PC-3 (cell line): Measurements from ENCODE around the gene FCSK. TPM values are rescaled to one million over a fixed set of nuclear protein-coding genes. Genes with fewer than 3 reads are reported as not detected.
"Not testable (repeated sequence)": the region's sequence is repeated elsewhere in the genome, so short reads cannot be mapped to it uniquely, and the experiment has no call there.

Experiments
- ATAC-seq: fragments of 200-7000 bp; cut with Tn5 transposase; 2 replicates; pipeline ENCODE4 v1.9.1; 2020; ENCODE audit warnings: mild to moderate bottlenecking, moderate library complexity
- BruUV-seq: library from RNA; stranded (reverse); fragments of 400-500 nt; replicated peaks from 2 replicates; lab custom pipeline; 2021; lab: Mats Ljungman, UMichigan
- CTCF ChIA-PET: fragments of 300-600 bp; sonication (Branson Sonifier 250); formaldehyde crosslinking; loops from one replicate; lab custom pipeline; 2022; ENCODE audit warnings: antibody characterized with exemption; lab: Charles Lee
- POLR2A ChIA-PET: fragments of 300-600 bp; sonication (Branson Sonifier 250); formaldehyde crosslinking; loops from one replicate; lab custom pipeline; 2022; ENCODE audit warnings: antibody characterized with exemption; ENCODE audit not compliant: unreplicated experiment; lab: Charles Lee
- DNase-seq: peaks from one replicate; pipeline ENCODE4 v3.0.0-alpha.2; 2015
- H2AFZ ChIP-seq: fragments of 300-600 bp; sonication (generic); 2 replicates; pipeline ENCODE4 v1.6.0; 2016; ENCODE audit warnings: antibody characterized with exemption, low read length
- H3F3A ChIP-seq: fragments of 300-600 bp; sonication (generic); one replicate; pipeline ENCODE4 v1.6.0; 2017; ENCODE audit warnings: antibody characterized with exemption, low read length, control low read depth, mild to moderate bottlenecking; ENCODE audit not compliant: unreplicated experiment
- H3K27ac ChIP-seq: fragments of 300-600 bp; sonication (generic); 2 replicates; pipeline ENCODE4 v1.5.1; 2016; ENCODE audit warnings: mild to moderate bottlenecking, low read length
- H3K27me3 ChIP-seq: fragments of 300-600 bp; sonication (generic); 2 replicates; pipeline ENCODE4 v1.6.1; 2016; ENCODE audit warnings: low read length, mixed read lengths
- H3K36me3 ChIP-seq: fragments of 300-600 bp; sonication (generic); 2 replicates; pipeline ENCODE4 v1.6.1; 2016; ENCODE audit warnings: low read depth, mixed run types, low read length, mixed read lengths
- H3K4me1 ChIP-seq: fragments of 300-600 bp; sonication (generic); 2 replicates; pipeline ENCODE4 v1.5.1; 2016; ENCODE audit warnings: low read length; ENCODE audit not compliant: insufficient read depth
- H3K4me2 ChIP-seq: fragments of 300-600 bp; sonication (generic); 2 replicates; pipeline ENCODE4 v1.6.0; 2016; ENCODE audit warnings: low read length
- H3K4me3 ChIP-seq: fragments of 300-600 bp; sonication (generic); 2 replicates; pipeline ENCODE4 v1.5.1; 2016; ENCODE audit warnings: mild to moderate bottlenecking, low read length, mixed read lengths
- H3K79me2 ChIP-seq: fragments of 300-600 bp; sonication (generic); 2 replicates; pipeline ENCODE4 v1.6.1; 2017; ENCODE audit warnings: low read length, mixed read lengths
- H3K9ac ChIP-seq: fragments of 300-600 bp; sonication (generic); 2 replicates; pipeline ENCODE4 v1.6.0; 2016; ENCODE audit warnings: mild to moderate bottlenecking, low read length
- H3K9me2 ChIP-seq: fragments of 300-600 bp; sonication (generic); replicated peaks from 2 replicates; pipeline ENCODE4 v1.6.1; 2016; ENCODE audit warnings: mixed run types, low read length, mixed read lengths
- H3K9me3 ChIP-seq: fragments of 300-600 bp; sonication (generic); 2 replicates; pipeline ENCODE4 v1.6.1; 2016; ENCODE audit warnings: low read length, mixed read lengths
- H4K20me1 ChIP-seq: fragments of 300-600 bp; sonication (generic); 2 replicates; pipeline ENCODE4 v1.6.1; 2016; ENCODE audit warnings: low read length, mixed read lengths
- CTCF ChIP-seq: fragments of 300-600 bp; sonication (generic); conservative IDR thresholded peaks from 2 replicates; pipeline ENCODE4 v1.5.1; 2017; ENCODE audit warnings: antibody characterized with exemption, low read depth, mild to moderate bottlenecking, low read length
- EZH2 ChIP-seq: fragments of 300-600 bp; sonication (generic); IDR thresholded peaks from one replicate; pipeline ENCODE4 v1.6.1; 2017; ENCODE audit warnings: antibody characterized with exemption, mild to moderate bottlenecking, low read length; ENCODE audit not compliant: unreplicated experiment
- EZH2phosphoT487 ChIP-seq: fragments of 300-600 bp; sonication (generic); IDR thresholded peaks from 2 replicates; pipeline ENCODE4 v1.6.1; 2018; ENCODE audit warnings: mild to moderate bottlenecking, antibody characterized with exemption, low read length, borderline replicate concordance
- intact Hi-C: fragments of 100-400 bp; cut with micrococcal nuclease; formaldehyde crosslinking; loops from 2 replicates; pipeline ENCODE4 v1.9.0; 2023
- total RNA-seq: library from RNA; depleted of rRNA; stranded (reverse); fragments of >200 nt; gene quantifications from 2 replicates; pipeline ENCODE4 v1.2.3, GENCODE V29; 2014

Gene FCSK
- total RNA-seq, 1 experiment from 2014 or later, result 11.7 TPM

GRCh38 chr16:70410734-70411133 lies 43.7 kb upstream of the FCSK start:
- H3K9me2 ChIP-seq, result no peaks in the 10 kb centered on the region
- no peak overlapping the region for H3K27ac ChIP-seq
- H3K4me1 ChIP-seq, result no peaks in the 10 kb centered on the region
- H3K9me3 ChIP-seq, result no peaks in the 10 kb centered on the region
- no peaks in the 10 kb centered on the region for H3F3A ChIP-seq
- no peak overlapping the region for H3K4me3 ChIP-seq
- ChIA-PET POLR2A (no interaction called here), CTCF (no interaction called here)
- no peaks in the 10 kb centered on the region for H4K20me1 ChIP-seq
- no TSS peak for BruUV-seq
- H3K4me2 ChIP-seq, result no peak overlapping the region
- ATAC-seq (no peak), DNase-seq (no peak)
- intact Hi-C loops, result no loop called here
- no peak overlapping the region for H2AFZ ChIP-seq
- H3K27me3 ChIP-seq, result no peaks in the 10 kb centered on the region
- no peak overlapping the region for H3K9ac ChIP-seq
- no peaks in the 10 kb centered on the region for H3K79me2 ChIP-seq
- H3K36me3 ChIP-seq, result no peaks in the 10 kb centered on the region
- TF ChIP-seq EZH2phosphoT487, result no peak
- no peak for TF ChIP-seq EZH2
- TF ChIP-seq CTCF, result no peak

- Histone ChIP-seq H3K79me2 (no peaks in the 10 kb centered on the region), H3K9me2 (no peaks in the 10 kb centered on the region), H3K9me3 (no peaks in the 10 kb centered on the region), H3K4me3 (no peak overlapping the region), H3K36me3 (no peaks in the 10 kb centered on the region), H3K27me3 (no peaks in the 10 kb centered on the region), H3F3A (no peaks in the 10 kb centered on the region), H4K20me1 (no peaks in the 10 kb centered on the region), H3K4me1 (no peaks in the 10 kb centered on the region), H3K27ac (no peak overlapping the region), H3K4me2 (no peak overlapping the region), H2AFZ (no peak overlapping the region), H3K9ac (no peak overlapping the region)
- ATAC-seq (no peak), DNase-seq (no peak)
- TF ChIP-seq EZH2phosphoT487 (no peak), CTCF (no peak), EZH2 (no peak)
- ChIA-PET POLR2A (no interaction called here), CTCF (no interaction called here)
- BruUV-seq, result no TSS peak
- intact Hi-C loops, result no loop called here
Observed at GRCh38 chr16:70412385-70412784, 42.0 kb upstream of the FCSK start.

- H3K79me2 ChIP-seq, H4K20me1 ChIP-seq, DNase-seq: not testable (repeated sequence)
Observed at GRCh38 chr16:70413572-70413971, 40.8 kb upstream of the FCSK start.

More at GRCh38 chr16:70413572-70413971, 40.8 kb upstream of the FCSK start:
- BruUV-seq, H3K4me1 ChIP-seq, H3K27ac ChIP-seq, H3K9me2 ChIP-seq, H3K9ac ChIP-seq, H3K4me3 ChIP-seq, H3K27me3 ChIP-seq, POLR2A ChIA-PET, ATAC-seq, H3K36me3 ChIP-seq, H3K9me3 ChIP-seq, H3F3A ChIP-seq, intact Hi-C loops, H3K4me2 ChIP-seq, H2AFZ ChIP-seq, CTCF ChIA-PET: not testable (repeated sequence)
